ENCODE measurements around the gene ARHGAP33. TPM values are rescaled to one million over a fixed set of nuclear protein-coding genes. Genes with fewer than 3 reads are reported as not detected.

ARHGAP33 gene
- total RNA-seq, 1 experiment from 2014 or later = 3.7 TPM

- Histone ChIP-seq H3K4me3 (ENCODE audit: low read length) (no peak overlapping the region), H3K9me3 (ENCODE audit: low read length) (no peaks in the 10 kb centered on the region), H3K36me3 (ENCODE audit: low read depth, low read length) (no peaks in the 10 kb centered on the region), H3K9me2 (replicated peaks; ENCODE audit: low read length) (no peaks in the 10 kb centered on the region), H4K20me1 (ENCODE audit: low read length) (no peaks in the 10 kb centered on the region), H3K4me1 (ENCODE audit: insufficient read depth, low read length) (no peaks in the 10 kb centered on the region), H3K27me3 (ENCODE audit: low read length) (no peaks in the 10 kb centered on the region), H3K9ac (ENCODE audit: low read length) (no peak overlapping the region), H3F3A (ENCODE audit: low read length, unreplicated experiment) (no peaks in the 10 kb centered on the region), H3K4me2 (ENCODE audit: low read length) (no peak overlapping the region), H3K27ac (ENCODE audit: low read length) (no peak overlapping the region), H3K79me2 (ENCODE audit: low read length) (no peaks in the 10 kb centered on the region), H2AFZ (ENCODE audit: low read length) (no peak overlapping the region)
- intact Hi-C loops (cut with micrococcal nuclease) = no loop called here
- ATAC-seq = no peak
- no peak for TF ChIP-seq CTCF (conservative IDR thresholded peaks at IDR 0.05; ENCODE audit: low read depth, low read length)
- TF ChIP-seq EZH2phosphoT487 (IDR thresholded peaks at IDR 0.05; ENCODE audit: borderline replicate concordance, low read length) = no peak
- no peak for TF ChIP-seq EZH2 (IDR thresholded peaks at IDR 0.05; ENCODE audit: low read length, unreplicated experiment)
- CTCF ChIA-PET = no interaction called here
- no TSS peak for BruUV-seq (replicated peaks)
- no peak for DNase-seq
- POLR2A ChIA-PET (ENCODE audit: unreplicated experiment) = no interaction called here
Observed at GRCh38 chr19:35788205-35788960, 13.0 kb downstream of the ARHGAP33 start.

GRCh38 chr19:35789195-35789977, 14.0 kb downstream of the ARHGAP33 start:
- Histone ChIP-seq H3F3A (ENCODE audit: low read length, unreplicated experiment) (no peaks in the 10 kb centered on the region), H4K20me1 (ENCODE audit: low read length) (no peaks in the 10 kb centered on the region), H3K36me3 (ENCODE audit: low read depth, low read length) (no peaks in the 10 kb centered on the region), H3K27me3 (ENCODE audit: low read length) (no peaks in the 10 kb centered on the region), H3K9me3 (ENCODE audit: low read length) (no peaks in the 10 kb centered on the region), H2AFZ (ENCODE audit: low read length) (no peak overlapping the region), H3K4me1 (ENCODE audit: insufficient read depth, low read length) (no peaks in the 10 kb centered on the region), H3K9ac (ENCODE audit: low read length) (no peak overlapping the region), H3K79me2 (ENCODE audit: low read length) (no peaks in the 10 kb centered on the region), H3K9me2 (replicated peaks; ENCODE audit: low read length) (no peaks in the 10 kb centered on the region), H3K4me2 (ENCODE audit: low read length) (no peak overlapping the region), H3K4me3 (ENCODE audit: low read length) (no peak overlapping the region), H3K27ac (ENCODE audit: low read length) (no peak overlapping the region)
- DNase-seq = no peak
- TF ChIP-seq EZH2phosphoT487 (IDR thresholded peaks at IDR 0.05; ENCODE audit: borderline replicate concordance, low read length) (no peak), EZH2 (IDR thresholded peaks at IDR 0.05; ENCODE audit: low read length, unreplicated experiment) (no peak), CTCF (conservative IDR thresholded peaks at IDR 0.05; ENCODE audit: low read depth, low read length) (no peak)
- ChIA-PET POLR2A (ENCODE audit: unreplicated experiment) (no interaction called here), CTCF (no interaction called here)
- no peak for ATAC-seq
- intact Hi-C loops (cut with micrococcal nuclease) = no loop called here
- BruUV-seq (replicated peaks) = no TSS peak
